HG03457 (cell line): ENCODE data around the gene SMCO1.
"Not testable (repeated sequence)": the region's sequence is repeated elsewhere in the genome, so short reads cannot be mapped to it uniquely, and the experiment has no call there.

Experiments
- ATAC-seq: cut with Tn5 transposase; IDR thresholded peaks from one replicate; pipeline ENCODE4 v1.9.1; 2021; ENCODE audit warnings: moderate number of reproducible peaks; ENCODE audit not compliant: unreplicated experiment

SMCO1 gene

DNA sequence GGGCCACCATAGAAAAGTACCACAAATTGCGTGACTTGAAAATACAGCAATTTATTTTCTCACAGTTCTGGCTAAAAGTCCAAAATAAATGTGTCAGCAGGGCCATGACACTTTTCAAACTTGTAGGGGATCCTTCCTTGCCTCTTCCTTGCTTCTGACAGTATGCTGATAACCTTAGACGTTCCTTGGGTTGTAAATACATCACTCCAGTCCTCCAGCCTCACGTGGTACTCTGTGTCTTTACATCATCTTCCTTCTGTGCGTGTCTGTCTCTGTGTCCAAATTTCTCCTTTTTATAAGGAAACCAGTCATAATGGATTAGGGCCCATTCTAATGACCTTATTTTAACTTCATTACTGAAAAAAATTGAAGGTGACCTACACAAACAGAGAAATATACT lies 19.0 kb downstream of the SMCO1 start:
- ATAC-seq = no peak

- no peak for ATAC-seq
Measured at GRCh38 chr3:196493292-196493691, 21.9 kb downstream of the SMCO1 start.

GRCh38 chr3:196492080-196492479 lies 23.1 kb downstream of the SMCO1 start:
- no peak for ATAC-seq

DNA sequence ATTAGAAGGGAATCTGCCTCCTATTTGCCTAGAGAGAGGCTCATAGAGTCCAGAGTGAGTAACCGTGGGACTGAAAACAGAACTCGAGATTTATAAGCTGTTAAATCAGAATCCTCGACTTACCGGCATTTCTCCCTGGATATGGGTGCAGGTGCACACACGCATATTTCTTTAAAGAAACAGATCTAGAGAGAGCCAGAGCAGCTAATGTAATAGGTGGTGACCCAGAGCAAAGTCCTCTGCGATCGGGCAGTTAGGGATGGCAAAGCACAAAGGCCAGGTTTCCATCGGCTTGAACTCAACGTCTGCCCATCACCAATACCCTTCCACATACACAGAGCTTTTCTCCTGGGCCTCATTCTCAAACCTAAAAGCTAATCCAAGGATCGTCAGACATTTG lies 25.4 kb downstream of the SMCO1 start:
- no peak for ATAC-seq

- no peak for ATAC-seq
Measured at GRCh38 chr3:196486263-196486662, 28.9 kb downstream of the SMCO1 start.

- ATAC-seq = no peak
Measured at GRCh38 chr3:196477678-196478077, 37.5 kb downstream of the SMCO1 start.

GRCh38 chr3:196472286-196472685 lies 42.9 kb downstream of the SMCO1 start:
- no peak for ATAC-seq

DNA sequence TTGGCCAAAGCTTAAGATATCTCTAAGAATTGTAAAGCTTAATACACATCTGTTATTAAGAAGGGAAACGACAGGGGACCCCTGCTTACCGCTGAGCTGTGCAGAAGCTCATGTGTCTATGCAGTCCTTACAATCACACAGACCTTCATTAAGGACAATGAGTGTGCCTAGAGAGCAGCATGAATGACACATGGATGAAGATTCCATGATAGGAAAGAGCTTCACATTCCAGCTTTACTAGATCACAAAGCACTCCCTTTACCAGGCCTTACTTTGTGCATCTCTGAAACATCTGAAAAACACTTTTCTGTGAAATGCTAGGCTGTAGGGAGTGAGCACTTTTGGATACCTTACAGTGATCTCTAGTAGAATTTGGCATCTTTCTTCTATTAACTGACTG lies 43.6 kb downstream of the SMCO1 start:
- no peak for ATAC-seq

DNA sequence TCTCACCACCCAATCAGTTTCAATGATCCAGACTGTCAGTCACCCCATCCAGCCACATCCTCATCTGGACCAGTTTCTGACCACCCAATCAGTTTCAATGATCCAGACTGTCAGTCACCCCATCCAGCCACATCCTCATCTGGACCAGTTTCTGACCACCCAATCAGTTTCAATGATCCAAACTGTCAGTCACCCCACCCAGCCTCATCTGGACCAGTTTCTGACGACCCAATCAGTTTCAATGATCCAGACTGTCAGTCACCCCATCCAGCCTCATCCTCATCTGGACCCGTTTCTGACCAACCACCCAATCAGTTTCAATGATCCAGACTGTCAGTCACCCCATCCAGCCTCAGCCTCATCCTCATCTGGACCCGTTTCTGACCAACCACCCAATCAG lies 45.0 kb downstream of the SMCO1 start:
- not testable (repeated sequence) for ATAC-seq

GRCh38 chr3:196463804-196464203 lies 51.3 kb downstream of the SMCO1 start:
- ATAC-seq = no peak

DNA sequence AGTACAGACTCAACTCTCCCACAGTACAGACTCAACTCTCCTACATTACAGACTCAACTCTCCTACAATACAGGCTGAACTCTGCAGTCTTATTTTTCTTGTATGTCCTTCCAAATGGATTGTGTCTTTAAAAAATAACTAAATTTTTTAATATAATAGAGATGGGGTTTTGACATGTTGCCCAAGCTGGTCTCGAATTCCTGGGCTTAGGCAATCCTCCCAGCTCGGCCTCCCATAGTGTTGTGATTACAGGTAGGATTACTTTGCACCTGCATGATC lies 51.7 kb downstream of the SMCO1 start:
- no peak for ATAC-seq

- ATAC-seq = not testable (repeated sequence)
Measured at GRCh38 chr3:196462680-196463477, 52.3 kb downstream of the SMCO1 start.

DNA sequence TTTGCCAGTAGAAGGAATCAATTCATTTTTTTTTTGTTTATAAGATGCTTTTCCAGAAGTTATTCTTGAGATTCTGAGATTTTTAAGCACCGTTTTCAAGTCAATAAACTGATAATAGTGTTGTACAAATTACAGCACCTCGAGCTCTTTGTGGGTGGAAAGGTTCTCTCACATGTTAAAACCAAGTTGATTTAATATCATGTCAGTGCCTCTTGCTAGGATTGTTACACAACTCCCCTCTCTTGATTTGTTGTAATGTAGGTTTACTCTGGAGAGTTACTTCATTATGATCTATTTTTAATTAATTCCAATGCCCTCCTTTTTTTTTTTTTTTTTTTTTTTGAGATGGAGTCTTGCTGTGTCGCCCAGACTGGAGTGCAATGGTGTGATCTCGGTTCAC lies 57.1 kb downstream of the SMCO1 start:
- no peak for ATAC-seq

DNA sequence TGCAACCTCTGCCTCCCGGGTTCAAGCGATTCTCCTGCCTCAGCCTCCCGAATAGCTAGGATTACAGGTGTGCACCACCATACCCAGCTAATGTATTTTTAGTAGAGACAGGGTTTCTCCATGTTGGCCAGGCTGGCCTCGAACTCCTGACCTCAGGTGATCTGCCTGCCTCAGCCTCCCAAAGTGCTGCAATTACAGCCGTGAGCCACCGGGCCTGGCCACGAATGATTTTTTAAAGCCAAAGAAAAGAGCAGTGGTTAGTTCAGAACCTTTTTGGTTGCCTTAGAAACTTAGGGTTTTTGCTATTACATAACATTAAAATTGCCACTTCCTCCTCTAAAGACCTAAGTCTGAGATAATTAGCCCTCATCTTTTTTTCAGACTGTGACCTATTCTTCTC lies 57.7 kb downstream of the SMCO1 start:
- not testable (repeated sequence) for ATAC-seq
